Omental fat pad (tissue), 4 donors: ENCODE data around the gene BMP7. TPM values are rescaled to one million over a fixed set of nuclear protein-coding genes. Genes with fewer than 3 reads are reported as not detected.

Source experiments
- ATAC-seq: fragments of 150-250 bp; one replicate; pipeline ENCODE4 v1.9.1; 2016; ENCODE audit warnings: mild to moderate bottlenecking, moderate library complexity; ENCODE audit not compliant: low FRiP score
- DNase-seq: peaks from one replicate; pipeline ENCODE4 v3.0.0-alpha.2; 2019; ENCODE audit warnings: low spot score
- CTCF ChIP-seq, 3 donors: fragments of 450-650 bp; IDR thresholded peaks; one replicate each; pipeline ENCODE4 v1.5.1; 2016 to 2017; ENCODE audit warnings: antibody characterized with exemption in 3 of 3, mild to moderate bottlenecking in 3 of 3, moderate library complexity in 2 of 3
- total RNA-seq, 4 donors: library from RNA; depleted of rRNA; stranded (reverse); fragments of >200 nt; gene quantifications; one replicate each; pipeline ENCODE4 v1.1.0, GENCODE V29; 2016

The BMP7 gene
- total RNA-seq, 4 donors from 2014 or later, result 0.79 to 5.1 (median 1.7) TPM

DNA sequence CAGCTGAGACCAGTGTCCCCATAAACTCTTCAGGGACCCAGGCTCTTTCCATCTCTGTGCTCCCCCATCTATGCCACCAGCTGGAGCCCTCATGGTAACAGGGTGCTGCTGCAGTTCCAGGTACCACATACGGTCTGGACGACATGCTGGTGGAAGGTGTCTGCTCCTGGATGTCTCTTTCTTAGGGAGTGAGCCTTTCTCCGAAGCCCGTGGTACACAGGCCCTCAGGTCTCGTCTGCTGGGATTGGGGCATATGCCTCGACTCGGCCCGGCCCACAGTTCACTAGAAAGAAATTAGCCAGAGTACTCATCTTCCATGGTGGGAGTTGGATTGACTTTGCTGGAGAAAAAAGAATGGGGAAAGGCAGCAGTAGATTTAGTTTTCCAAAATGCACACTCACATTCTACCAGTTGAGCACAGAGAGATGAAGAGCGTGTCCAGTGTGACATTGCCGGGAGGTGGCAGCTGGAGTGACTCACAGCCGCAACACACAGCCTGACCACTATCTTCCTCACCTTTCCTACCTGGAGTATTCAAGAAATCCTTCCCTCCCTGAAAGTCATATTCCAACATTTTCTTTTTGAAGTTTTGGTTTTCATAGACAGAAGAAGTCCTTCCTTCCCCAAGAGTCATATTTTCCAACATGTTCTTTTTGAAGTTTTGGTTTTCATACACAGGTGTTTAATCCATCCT is 44.5 kb upstream of the BMP7 start:
- TF ChIP-seq CTCF (IDR thresholded peaks at IDR 0.05), result no peak
- DNase-seq (no peak), ATAC-seq (no peak)

DNA sequence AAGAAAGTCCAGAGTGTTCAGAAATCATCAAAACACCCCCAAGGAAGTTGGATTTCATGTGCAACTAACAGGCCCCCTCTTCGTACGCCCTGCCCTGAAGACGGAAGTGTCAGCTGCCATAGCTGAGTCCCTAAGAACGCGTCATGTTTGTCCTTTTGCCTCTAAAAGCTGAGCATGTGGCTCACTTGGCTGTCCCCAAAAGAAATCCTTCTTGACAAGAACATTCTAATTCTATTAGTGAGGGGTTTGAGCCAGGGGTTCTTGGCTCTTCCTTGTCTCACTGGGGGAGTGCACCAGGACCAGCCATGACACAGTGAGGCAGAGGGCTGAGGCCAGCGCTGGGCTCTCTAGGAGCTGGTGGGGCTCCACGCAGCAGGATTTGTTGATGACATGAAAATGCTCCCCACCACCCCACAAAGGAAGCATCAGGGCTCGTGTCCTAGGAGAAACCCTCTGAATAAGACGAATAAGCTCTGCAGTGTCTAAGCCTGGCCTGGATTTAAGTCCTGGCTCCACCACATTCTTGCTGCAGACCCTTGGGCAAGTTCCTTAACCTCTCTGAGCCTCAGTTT is 43.2 kb upstream of the BMP7 start:
- no peak for TF ChIP-seq CTCF (IDR thresholded peaks at IDR 0.05)
- DNase-seq, result no peak
- ATAC-seq, result no peak

GRCh38 chr20:57308451-57309271 is 42.2 kb upstream of the BMP7 start:
- DNase-seq (no peak), ATAC-seq (no peak)
- TF ChIP-seq CTCF (IDR thresholded peaks at IDR 0.05), result no peak

GRCh38 chr20:57306747-57307146 is 40.3 kb upstream of the BMP7 start:
- no peak for TF ChIP-seq CTCF (IDR thresholded peaks at IDR 0.05)
- DNase-seq (no peak), ATAC-seq (no peak)

DNA sequence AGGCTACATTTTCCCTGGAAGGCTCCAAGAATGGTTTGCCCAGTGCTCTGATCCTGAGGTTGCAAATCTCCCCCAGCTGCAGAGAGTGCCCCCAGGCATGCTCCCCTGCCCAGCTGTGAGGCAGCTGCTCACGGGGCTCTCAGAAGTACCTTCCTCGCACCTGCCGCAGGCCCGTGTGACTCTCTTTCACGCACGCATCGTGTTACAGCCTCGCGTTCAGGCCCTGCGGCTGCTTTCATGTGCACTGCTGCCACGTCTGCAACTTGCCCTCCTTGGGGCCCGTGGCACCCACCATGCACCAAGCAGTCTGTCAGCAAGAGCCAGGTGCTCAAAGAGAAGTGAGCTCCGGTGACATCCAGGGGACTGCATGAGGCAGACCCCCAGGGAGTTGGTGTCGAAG is 34.6 kb upstream of the BMP7 start:
- no peak for DNase-seq
- ATAC-seq, result no peak
- no peak for TF ChIP-seq CTCF (IDR thresholded peaks at IDR 0.05)

- no peak for ATAC-seq
- TF ChIP-seq CTCF (IDR thresholded peaks at IDR 0.05), result no peak
These were observed 32.0 kb upstream of the BMP7 start for GRCh38 chr20:57298457-57298856.

More at GRCh38 chr20:57298457-57298856, 32.0 kb upstream of the BMP7 start:
- no peak for DNase-seq
